Activated CD8-positive, alpha-beta memory T cell treated with anti-CD3 and anti-CD28 coated beads, Interleukin-2, amount 50 U/mL, for 1 hour (primary cell): ENCODE measurements around the gene PCSK6.

ENCODE experiments used
- DNase-seq: peaks from one replicate; pipeline ENCODE4 v3.0.0-alpha.2; 2020; ENCODE audit errors: extremely low read depth

The PCSK6 gene

GRCh38 chr15:101447168-101447533 is 42.4 kb downstream of the PCSK6 start:
- DNase-seq = no peak

GRCh38 chr15:101446518-101447167 is 42.9 kb downstream of the PCSK6 start:
- no peak for DNase-seq

DNA sequence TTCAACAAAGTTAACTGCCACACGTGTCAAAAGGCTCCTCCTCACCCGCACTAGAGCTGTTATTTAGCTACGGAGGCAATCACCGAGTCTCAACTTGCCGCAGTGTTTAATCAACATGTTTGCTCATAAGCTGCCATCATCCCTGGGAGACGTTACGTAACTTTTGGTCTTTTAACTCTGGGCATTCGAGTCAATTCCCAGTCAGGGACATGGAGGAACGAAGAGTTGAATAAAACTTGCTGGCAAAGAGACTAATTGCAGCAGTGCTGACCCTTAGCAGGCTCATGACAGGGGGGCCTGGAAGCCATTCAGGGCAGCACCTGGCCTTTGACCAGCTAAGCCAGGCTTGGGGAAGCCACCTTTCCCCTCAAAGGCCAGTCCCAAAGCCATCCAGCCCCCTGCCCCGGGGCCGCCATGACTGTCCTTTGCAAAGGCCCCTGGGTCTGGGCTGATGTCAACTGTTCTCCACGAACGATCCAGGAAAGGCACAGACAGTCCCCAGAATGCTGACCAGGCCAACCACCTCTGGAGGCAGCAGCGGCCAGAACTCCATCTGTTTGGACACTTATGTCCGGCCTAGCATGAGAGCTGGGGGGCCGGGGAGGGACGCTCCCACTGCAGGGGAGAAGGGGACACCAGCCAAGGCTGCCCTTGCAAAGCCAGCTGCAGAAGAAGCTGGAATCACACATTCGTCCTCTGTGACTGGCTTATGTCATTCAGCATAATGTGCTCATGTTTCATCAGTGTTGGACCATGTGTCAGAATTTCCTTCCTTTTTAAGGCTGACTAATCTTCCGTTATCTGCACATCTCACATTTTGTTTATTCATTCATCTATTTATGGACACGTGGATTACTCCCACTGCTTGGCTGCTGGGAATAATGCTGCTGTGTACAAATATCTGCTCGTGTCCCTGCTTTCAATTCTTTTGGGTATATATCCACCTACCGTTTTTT is 43.7 kb downstream of the PCSK6 start:
- no peak for DNase-seq

GRCh38 chr15:101444807-101445508 is 44.5 kb downstream of the PCSK6 start:
- DNase-seq = no peak

DNA sequence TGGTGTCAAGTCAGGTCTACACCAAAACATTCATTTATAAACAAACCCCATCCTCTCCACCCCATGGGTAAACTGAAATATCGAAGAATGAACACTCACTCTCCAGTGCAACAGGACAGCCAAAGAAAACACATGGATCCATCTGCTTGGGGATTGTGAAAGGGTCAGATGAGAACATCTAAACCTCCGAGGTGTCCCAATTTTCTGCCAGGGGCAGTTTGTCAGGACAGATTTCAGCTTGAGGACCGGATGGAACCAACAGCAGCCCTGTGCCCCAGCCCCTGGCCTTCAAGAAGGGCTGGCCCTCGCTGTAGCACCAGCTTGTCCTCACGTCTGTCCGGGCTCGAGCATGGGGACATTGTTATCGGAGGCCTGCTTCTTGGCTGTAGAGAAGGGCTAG is 45.5 kb downstream of the PCSK6 start:
- DNase-seq = no peak

DNA sequence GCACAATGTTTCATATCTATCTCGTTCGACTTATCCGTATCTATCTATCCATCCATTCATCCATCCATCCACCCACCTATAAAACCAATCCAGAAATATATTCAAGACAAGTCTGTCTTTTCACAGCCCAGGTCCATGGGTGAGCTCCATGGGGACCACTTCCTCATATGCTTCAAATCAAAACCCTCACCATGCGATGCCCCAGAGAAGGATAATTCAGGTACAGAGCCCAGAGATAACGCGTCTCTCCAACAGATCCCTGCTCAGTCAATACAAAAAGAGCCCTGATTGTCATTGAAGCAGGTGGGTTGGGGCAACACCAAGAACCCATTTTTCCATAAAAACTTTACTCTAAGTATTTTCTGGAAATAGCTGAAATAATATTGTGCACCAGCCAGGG is 47.2 kb downstream of the PCSK6 start:
- DNase-seq = no peak

GRCh38 chr15:101441696-101442095 is 47.8 kb downstream of the PCSK6 start:
- no peak for DNase-seq

DNA sequence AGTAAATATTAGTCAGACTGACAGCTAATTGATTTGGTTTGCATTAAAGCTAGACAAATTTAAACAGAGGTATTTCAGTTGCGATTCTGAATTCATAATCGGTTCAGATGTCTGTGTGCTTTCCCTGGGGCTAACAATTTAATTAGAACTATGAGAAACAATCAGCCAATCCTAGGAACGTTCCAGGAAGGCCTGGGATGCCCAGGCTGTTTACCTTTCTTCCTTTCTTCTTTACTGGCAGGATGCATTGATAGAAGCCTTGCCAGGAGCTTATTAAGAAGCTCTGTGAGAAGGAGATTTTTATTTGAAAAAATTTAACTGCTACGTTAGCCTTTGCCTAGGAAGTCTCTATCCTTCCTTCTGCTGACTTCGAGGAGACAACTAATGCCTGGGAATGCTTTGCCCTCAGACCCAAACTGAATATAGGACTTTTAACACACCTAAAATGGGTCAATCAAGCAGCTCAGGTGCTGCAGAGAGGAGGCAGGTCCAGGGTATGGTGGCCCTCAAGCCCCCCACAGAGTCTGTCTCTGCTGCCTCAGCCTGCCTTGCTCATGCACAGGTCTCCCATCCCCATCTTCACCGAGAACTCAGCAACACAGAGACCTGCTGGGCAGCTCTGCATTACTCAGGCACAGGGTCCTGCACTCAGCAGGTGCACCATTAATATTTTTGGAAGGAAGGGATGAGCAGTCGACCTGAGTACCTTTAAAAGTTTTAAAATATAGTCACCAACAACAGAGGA is 48.5 kb downstream of the PCSK6 start:
- DNase-seq = no peak

DNA sequence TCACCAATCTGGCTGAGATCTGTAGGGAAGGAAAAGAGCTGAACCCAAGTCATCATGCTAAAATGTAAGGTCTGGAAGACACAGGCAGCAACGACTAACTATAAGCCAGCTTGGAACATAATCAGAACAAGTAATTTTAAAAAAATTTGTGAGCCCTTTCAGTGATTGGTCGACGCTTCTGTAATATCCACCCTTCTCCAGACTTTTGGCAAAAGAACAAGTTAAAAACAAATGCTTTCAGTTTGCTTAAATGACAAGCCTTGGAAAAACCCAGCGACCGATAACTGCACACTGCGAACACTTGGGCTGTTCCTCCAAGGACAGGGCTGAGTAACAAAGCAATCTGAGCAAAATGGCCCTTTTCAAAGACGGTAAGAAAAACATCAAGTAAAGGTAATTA is 49.6 kb downstream of the PCSK6 start:
- DNase-seq = no peak

DNA sequence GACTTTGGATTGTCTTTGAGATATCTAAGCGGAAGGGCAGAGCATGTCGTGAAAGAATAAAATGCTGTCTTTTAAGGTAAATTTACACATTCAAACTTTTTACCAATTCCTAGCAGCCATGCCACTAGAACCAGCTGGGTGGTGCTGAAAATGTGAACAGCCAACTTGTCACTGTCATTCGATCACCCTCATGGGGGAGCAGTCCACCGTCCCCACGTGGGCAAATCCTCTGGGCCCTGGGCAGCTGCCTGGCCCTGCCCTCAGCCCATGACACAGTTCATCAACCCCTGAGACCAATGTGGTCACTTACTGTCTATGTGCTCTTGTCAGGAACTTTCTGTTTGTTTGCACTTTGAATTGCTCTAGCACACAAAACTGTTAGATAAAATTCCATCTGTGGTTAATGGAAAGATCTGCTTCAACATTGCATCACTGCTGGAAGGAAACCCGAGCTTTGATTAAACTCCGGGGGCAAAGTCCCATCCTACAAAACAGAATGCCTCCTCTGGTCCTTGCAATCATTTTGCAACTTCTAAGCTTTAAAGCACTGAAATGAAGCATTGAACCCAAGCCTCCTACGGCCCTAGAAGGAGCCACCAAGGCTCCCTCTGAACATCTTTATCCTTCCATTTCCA is 50.1 kb downstream of the PCSK6 start:
- no peak for DNase-seq

DNA sequence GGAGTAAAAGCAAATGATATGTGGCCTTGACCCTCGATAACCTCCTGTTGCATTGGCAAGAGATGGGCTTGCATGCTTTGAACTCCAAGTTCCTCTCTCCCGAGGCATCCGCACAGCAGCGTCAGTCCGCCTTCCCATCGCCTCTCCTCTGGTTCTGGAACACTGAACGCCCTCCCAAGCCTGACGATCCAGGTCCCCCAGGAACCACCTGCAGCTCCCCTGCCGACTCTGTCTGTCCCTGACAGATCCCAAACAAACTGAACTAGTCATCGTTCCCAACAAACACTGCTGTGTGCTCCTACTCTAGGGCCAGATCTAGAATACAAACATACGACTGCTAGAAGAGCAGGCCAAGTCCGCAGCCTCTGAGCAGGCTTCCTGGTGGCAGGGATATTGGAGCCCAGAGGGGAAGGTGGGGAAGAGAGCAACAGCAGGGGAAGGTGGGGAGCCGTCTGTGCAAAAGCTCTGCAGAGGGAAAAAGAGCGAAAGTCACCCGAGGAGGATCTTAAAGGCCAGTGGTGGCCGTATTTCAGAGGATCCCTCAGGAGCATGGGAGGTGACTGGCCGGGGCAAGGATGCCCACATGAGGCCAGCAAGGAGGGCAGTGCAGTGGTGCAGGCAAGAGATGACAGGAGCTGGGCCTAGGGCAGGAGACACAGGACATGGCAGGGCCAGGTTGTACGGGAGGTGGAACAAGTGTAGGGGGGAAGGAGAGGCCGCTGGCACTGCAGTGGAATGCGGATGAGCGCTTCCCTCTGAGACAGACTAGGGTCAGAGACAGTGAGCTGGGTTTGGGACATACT is 50.8 kb downstream of the PCSK6 start:
- no peak for DNase-seq

DNA sequence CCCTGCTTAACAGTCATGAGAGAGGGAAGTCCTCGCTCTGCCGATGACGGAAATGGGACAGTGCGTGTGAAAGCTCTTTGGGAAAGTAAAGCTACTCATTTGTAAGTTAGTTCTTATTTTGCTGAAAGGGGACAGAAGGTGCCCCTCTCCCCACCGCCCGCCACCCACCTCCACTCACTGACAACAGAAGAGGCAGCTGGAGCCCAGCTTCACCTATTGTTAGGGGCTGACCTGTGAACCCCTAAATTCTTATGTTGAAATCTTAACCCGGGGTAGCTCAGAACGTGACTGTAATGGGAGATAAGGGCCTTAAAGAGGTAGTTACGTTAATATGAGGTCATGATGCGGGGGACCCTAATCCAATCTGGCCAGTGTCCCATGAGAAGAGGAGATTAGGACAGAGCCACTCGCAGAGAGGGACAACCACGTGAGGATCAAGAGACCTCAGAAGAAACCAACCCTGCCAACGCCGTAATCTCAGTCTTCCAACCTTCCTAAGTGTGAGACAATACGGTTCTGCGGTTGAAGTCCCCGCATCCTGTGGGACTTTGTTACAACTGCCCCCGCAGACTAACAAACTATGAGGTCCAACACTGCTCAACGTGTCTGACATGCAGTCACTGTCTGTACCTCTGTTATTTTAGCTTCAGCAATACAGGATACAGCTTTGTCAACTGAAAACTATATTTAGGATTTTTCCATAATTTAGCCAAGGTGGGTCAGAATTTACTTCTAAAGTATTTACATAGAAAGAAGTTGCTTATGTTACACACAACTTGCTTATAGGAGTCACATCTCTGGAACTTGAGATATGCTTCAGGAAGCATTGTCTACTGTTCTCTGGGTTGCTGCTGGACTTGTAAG is 51.7 kb downstream of the PCSK6 start:
- DNase-seq = no peak

DNA sequence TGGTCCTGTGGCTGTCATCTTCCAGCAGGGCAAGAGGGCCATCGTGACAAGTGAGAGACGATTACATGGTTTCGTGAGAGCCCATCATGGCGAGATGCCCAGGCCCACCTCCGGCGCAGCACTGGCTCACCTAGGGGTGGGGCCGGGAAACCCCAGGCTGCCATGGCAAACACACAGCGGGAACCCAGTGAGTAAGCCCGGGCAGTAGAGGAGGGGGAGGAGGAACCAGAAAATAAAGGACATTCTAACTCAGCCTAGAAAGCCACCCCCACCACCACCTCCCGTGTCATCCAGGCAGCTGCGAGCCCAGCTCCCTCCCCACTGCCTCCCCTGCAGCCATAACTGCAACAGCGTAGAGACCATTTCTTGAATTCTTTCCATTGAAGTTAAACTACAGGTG is 52.3 kb downstream of the PCSK6 start:
- DNase-seq = no peak

DNA sequence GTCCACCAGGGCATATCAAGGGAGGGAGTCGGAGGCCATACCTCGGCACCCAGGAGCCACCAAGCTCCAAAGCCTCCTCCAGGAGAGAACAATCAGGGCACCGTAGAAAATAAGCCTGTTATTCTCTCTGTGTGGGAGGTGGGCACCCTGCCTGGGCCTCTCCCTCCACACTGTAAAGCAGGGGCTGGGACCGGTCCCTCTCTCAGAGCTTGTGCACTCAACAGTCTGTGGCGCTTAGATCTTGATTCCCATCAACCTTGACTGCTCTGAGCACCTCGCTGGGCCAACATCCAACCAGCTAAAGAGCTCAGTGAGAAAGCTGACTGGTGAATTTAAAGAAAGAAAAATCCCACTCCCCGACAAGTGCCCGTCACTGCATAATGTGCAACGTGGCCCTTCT is 53.0 kb downstream of the PCSK6 start:
- no peak for DNase-seq

DNA sequence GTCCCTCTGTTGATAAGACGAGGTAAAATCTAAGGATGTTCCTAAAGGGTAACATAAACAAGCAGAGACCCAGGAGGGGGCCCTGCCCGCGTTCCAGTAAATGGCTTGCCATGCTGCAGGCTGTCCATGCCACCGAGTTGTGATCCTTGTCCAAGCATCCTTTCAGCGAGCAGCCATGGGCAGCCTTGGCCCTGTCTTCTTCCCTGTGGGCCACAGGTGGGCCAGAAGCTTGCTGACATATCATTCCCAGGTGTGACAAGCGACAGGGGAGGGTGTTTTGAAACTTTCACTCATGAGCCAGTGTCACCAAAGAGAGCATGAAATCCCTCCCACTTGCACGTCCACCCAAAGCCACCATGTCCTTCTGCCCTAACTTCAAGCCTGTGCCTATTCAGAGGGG is 53.7 kb downstream of the PCSK6 start:
- DNase-seq = no peak

DNA sequence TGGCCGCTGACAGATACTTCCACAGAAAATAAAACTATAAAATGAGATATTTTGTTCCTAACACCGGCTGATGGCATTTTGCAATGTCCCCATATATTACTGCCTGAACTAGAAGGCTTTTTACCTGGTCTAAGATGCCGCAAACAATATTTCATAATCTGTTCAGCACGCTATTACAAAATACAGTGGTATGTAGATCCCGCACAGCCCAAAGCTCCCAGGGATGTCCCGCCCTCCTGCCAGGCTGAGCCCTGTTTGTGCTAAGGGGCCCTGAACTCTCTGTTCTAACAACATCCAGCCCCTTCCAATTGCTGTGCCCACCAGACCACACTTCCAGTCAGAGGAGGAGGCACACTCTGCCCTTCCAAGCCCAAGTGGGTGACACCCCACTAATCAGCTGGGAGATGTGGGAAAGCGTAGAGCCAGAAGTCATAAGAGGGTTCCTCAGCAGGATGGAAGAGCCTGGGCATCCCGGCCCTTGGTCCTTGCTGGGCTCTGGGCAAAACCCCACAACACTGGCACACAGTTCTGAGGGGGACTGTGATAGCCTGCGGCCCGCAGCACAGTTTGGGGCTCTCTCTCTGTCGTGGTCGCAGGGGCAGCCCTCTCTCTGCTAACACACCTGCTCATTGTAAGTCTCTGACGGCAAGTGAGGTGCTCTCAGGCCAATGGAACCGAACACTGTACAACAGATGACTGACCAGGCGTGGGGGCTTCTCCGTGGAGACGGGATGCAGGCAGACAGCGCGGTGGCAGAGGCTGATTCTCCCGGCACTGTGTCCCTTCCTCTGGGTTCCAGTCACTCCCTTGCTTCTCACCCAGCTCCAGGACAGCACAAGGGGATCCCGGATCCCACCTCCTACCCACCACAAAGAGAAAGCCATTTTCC is 55.2 kb downstream of the PCSK6 start:
- no peak for DNase-seq

DNA sequence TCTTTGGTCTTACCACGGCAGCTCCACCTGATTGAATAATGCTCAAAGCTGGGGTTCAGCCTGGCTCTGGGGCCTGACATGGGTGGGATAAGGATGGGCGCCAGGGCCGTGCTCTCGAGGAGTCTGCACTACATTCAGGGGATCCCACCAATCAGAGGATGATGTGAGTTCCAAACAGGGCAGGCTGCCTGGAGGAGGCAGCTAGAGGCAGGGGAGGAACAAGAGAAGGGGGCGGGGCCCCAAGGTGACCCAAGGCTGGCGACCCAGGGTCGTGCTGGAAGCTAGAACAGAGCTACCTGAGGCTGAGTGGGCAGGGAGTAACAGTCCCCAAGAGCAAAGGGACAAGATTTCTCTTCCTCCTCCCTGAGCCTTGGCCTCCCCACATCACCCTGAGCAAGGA is 56.1 kb downstream of the PCSK6 start:
- DNase-seq = no peak

DNA sequence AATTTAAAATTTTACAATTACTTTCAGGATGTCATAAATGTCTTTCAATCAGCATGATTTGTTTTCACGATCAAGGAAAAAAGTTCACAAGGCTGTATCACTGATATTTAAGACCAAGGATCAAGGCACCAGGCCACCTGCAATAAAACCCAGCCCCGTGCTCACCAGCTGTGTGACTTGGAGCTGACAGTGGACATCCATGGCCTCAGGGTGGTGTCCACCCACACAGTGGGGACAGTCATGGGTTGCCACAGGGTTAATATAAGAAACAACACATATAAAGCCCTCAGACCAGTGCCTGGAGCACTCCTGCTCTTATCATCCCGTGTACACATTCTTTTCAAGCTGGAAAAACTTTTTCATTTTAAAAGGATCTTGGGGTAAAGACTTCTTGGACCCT is 56.5 kb downstream of the PCSK6 start:
- no peak for DNase-seq

- no peak for DNase-seq
These were observed 57.8 kb downstream of the PCSK6 start for GRCh38 chr15:101431748-101432147.
